HL-60/S4 treated with phorbol 12-myristate 13-acetate at 8.2 ng/mL for 4 days and 3 days (cell line): ENCODE measurements around the gene TMC5.

Experiments
- in situ Hi-C: fragments of 300-500 bp; cut with MboI; formaldehyde crosslinking; loops from 2 replicates; pipeline ENCODE4 v1.15.0; 2022; ENCODE audit warnings: low sequenced_read_pairs

The TMC5 gene

GRCh38 chr16:19446886-19447285, 29.2 kb downstream of the TMC5 start:
- in situ Hi-C loops, result no loop called here

GRCh38 chr16:19450186-19450585, 32.5 kb downstream of the TMC5 start:
- in situ Hi-C loops, result loop anchor here (25.0 kb wide), 1 partner anchor 88 kb away; no protein-coding TSS in a partner anchor

- in situ Hi-C loops, result loop anchor here (25.0 kb wide), 1 partner anchor 97 kb away; no protein-coding TSS in a partner anchor
These were observed 41.2 kb downstream of the TMC5 start for GRCh38 chr16:19458722-19459379.

- in situ Hi-C loops, result loop anchor here (25.0 kb wide), 1 partner anchor 98 kb away; no protein-coding TSS in a partner anchor
These were observed 42.7 kb downstream of the TMC5 start for GRCh38 chr16:19460397-19460796.

- in situ Hi-C loops, result loop anchor here (25.0 kb wide), 1 partner anchor 101 kb away; no protein-coding TSS in a partner anchor
These were observed 46.0 kb downstream of the TMC5 start for GRCh38 chr16:19463468-19464315.

- in situ Hi-C loops, result loop anchor here (25.0 kb wide), 1 partner anchor 106 kb away; no protein-coding TSS in a partner anchor
These were observed 50.6 kb downstream of the TMC5 start for GRCh38 chr16:19468300-19468699.

- in situ Hi-C loops, result loop anchor here (25.0 kb wide), 1 partner anchor 110 kb away; no protein-coding TSS in a partner anchor
These were observed 54.8 kb downstream of the TMC5 start for GRCh38 chr16:19472482-19472881.

- in situ Hi-C loops, result loop anchor here (25.0 kb wide), 1 partner anchor 112 kb away; no protein-coding TSS in a partner anchor
These were observed 56.9 kb downstream of the TMC5 start for GRCh38 chr16:19474617-19475016.

- in situ Hi-C loops, result no loop called here
These were observed 60.8 kb downstream of the TMC5 start for GRCh38 chr16:19478505-19478904.

- in situ Hi-C loops, result no loop called here
These were observed 61.6 kb downstream of the TMC5 start for GRCh38 chr16:19479302-19479721.

- in situ Hi-C loops, result no loop called here
These were observed 63.6 kb downstream of the TMC5 start for GRCh38 chr16:19481296-19481695.

- in situ Hi-C loops, result no loop called here
These were observed 64.1 kb downstream of the TMC5 start for GRCh38 chr16:19481769-19482168.

- in situ Hi-C loops, result no loop called here
These were observed 64.6 kb downstream of the TMC5 start for GRCh38 chr16:19482291-19482690.

GRCh38 chr16:19484096-19484495, 66.4 kb downstream of the TMC5 start:
- in situ Hi-C loops, result no loop called here

- in situ Hi-C loops, result no loop called here
These were observed 67.9 kb downstream of the TMC5 start for GRCh38 chr16:19485611-19486010.

- in situ Hi-C loops, result no loop called here
These were observed 68.4 kb downstream of the TMC5 start for GRCh38 chr16:19486051-19486450.

- in situ Hi-C loops, result no loop called here
These were observed 69.2 kb downstream of the TMC5 start for GRCh38 chr16:19486750-19487325.

GRCh38 chr16:19488213-19488640, 70.5 kb downstream of the TMC5 start:
- in situ Hi-C loops, result no loop called here

GRCh38 chr16:19490619-19491018, 72.9 kb downstream of the TMC5 start:
- in situ Hi-C loops, result no loop called here

- in situ Hi-C loops, result no loop called here
These were observed 79.5 kb downstream of the TMC5 start for GRCh38 chr16:19497176-19497575.

GRCh38 chr16:19499006-19499405, 81.3 kb downstream of the TMC5 start:
- in situ Hi-C loops, result no loop called here
